Activated CD4-positive, alpha-beta T cell treated with anti-CD3 and anti-CD28 coated beads, Interleukin-2, amount 10 ng/mL, durations not matched to agents 24 days and 14 days (primary cell): ENCODE data around the gene FER1L5. TPM values are rescaled to one million over a fixed set of nuclear protein-coding genes. Genes with fewer than 3 reads are reported as not detected.

ENCODE experiments used
- DNase-seq: peaks from one replicate; pipeline ENCODE4 v3.0.0; 2022
- H3K27ac Mint-ChIP-seq: one replicate; pipeline ENCODE4 v1.8.0; 2022; ENCODE audit warnings: mild to moderate bottlenecking, mixed read lengths
- H3K27me3 Mint-ChIP-seq: one replicate; pipeline ENCODE4 v1.8.0; 2022; ENCODE audit warnings: mixed read lengths
- H3K36me3 Mint-ChIP-seq: one replicate; pipeline ENCODE4 v1.8.0; 2022; ENCODE audit warnings: low read depth, mild to moderate bottlenecking, mixed read lengths
- H3K4me1 Mint-ChIP-seq: one replicate; pipeline ENCODE4 v1.8.0; 2021; ENCODE audit warnings: mixed read lengths
- H3K4me3 Mint-ChIP-seq: one replicate; pipeline ENCODE4 v1.8.0; 2022; ENCODE audit warnings: mild to moderate bottlenecking, moderate library complexity, mixed read lengths
- H3K9me3 Mint-ChIP-seq: one replicate; pipeline ENCODE4 v1.8.0; 2021; ENCODE audit warnings: mixed read lengths
- intact Hi-C: fragments of 100-400 bp; cut with micrococcal nuclease; formaldehyde crosslinking; loops from one replicate; pipeline ENCODE4 v1.15.1; 2023
- total RNA-seq: library from RNA; stranded (reverse); gene quantifications from 2 replicates; pipeline ENCODE4 v1.2.3, GENCODE V29; 2022

FER1L5 gene
- total RNA-seq, 1 donor from 2014 or later: not detected

GRCh38 chr2:96618596-96619283 is 23.8 kb upstream of the FER1L5 start:
- peak overlapping the region; percentile 3 for H3K27ac Mint-ChIP-seq

DNA sequence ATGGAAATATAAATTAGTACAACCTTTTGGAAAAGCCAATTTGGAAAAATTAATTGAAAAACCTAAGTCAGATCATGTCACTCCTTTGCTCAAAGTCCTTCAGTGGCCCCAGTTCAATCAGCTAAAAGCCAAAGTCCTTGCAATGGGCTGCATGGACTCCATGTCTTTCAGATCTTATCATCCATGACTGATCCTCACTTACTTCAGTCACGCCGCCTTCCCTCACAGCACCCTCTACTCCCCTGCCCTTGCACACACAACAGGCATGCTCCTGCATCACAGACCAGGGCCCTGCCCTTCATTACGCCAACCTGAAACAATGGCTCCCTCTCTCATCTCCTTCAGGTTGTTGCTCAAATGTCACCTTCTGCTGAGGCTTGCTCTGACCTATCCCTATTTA is 20.0 kb upstream of the FER1L5 start:
- H3K9me3 Mint-ChIP-seq: no peaks in the 10 kb centered on the region

More at GRCh38 chr2:96618596-96619283, 23.8 kb upstream of the FER1L5 start:
- Mint-ChIP-seq H3K4me3 (no peak overlapping the region), H3K36me3 (peaks cover 44% of the 10 kb centered on the region), H3K9me3 (no peaks in the 10 kb centered on the region), H3K27me3 (no peaks in the 10 kb centered on the region), H3K4me1 (peaks cover 32% of the 10 kb centered on the region)
- no peak for DNase-seq
- intact Hi-C loops: no loop called here

GRCh38 chr2:96623116-96623515 is 19.4 kb upstream of the FER1L5 start:
- no peaks in the 10 kb centered on the region for H3K27me3 Mint-ChIP-seq
- peaks cover 51% of the 10 kb centered on the region for H3K36me3 Mint-ChIP-seq
- no peak overlapping the region for H3K27ac Mint-ChIP-seq
- H3K4me3 Mint-ChIP-seq: no peak overlapping the region
- no peak for DNase-seq
- intact Hi-C loops: no loop called here
- no peaks in the 10 kb centered on the region for H3K9me3 Mint-ChIP-seq
- H3K4me1 Mint-ChIP-seq: peaks cover 23% of the 10 kb centered on the region

More for the DNA sequence above, 20.0 kb upstream of the FER1L5 start:
- H3K27me3 Mint-ChIP-seq: no peaks in the 10 kb centered on the region
- no peak overlapping the region for H3K4me3 Mint-ChIP-seq
- no peak overlapping the region for H3K27ac Mint-ChIP-seq
- intact Hi-C loops: no loop called here
- H3K4me1 Mint-ChIP-seq: peaks cover 23% of the 10 kb centered on the region
- H3K36me3 Mint-ChIP-seq: peaks cover 48% of the 10 kb centered on the region
- no peak for DNase-seq

- Mint-ChIP-seq H3K27ac (no peak overlapping the region), H3K4me1 (peaks cover 19% of the 10 kb centered on the region), H3K36me3 (peaks cover 58% of the 10 kb centered on the region), H3K9me3 (no peaks in the 10 kb centered on the region), H3K27me3 (no peaks in the 10 kb centered on the region), H3K4me3 (no peak overlapping the region)
- intact Hi-C loops: no loop called here
- no peak for DNase-seq
These were observed 16.7 kb upstream of the FER1L5 start for GRCh38 chr2:96625571-96626552.

DNA sequence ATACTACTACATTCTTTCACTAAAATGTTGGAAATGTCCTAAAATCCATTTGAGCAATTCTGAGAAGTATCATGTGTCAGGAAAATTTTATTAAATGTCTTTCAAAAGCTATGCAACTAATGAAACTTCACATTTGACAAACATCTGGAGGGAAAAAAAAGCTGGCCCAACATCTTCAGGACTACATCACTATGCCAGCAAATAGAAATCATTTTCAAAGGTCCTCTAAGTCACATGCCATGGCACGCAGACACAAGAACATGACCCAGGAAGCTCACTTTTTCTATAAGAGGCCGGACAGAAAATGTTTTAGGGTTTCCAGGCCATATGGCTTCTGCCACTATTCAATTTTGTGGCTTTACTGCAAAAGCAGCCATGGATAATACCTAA is 16.0 kb upstream of the FER1L5 start:
- Mint-ChIP-seq H3K27me3 (no peaks in the 10 kb centered on the region), H3K27ac (no peak overlapping the region)

DNA sequence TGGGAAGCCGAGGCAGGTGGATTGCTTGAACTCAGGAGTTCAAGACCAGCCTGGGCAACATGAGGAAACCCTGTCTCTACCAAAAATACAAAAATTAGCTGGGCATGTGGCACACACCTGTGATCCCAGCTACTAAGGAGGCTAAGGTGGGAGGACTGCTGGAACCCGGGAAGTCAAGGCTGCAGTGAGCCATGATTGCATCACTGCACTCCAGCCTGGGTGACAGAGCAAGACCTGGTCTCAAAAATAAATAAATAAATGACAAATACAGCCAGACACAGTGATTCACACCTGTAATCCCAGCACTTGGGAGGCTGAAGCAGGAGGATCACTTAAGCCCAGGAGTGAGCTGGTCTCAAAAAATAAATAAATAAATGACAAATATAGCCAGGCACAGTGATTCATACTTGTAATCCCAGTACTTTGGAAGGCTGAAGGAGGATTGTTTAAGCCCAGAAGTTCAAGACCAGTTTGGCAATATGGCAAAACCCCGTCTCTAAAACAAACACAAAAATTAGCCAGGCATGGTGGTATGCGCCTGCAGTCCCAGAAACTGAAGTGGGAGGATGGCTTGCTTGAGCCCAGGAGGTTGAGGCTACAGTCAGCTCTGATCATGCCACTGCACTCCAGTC is 10.6 kb upstream of the FER1L5 start:
- Mint-ChIP-seq H3K27ac (no peak overlapping the region), H3K36me3 (peaks cover 67% of the 10 kb centered on the region), H3K9me3 (no peaks in the 10 kb centered on the region), H3K4me3 (no peak overlapping the region), H3K27me3 (no peaks in the 10 kb centered on the region), H3K4me1 (peaks cover 23% of the 10 kb centered on the region)
- intact Hi-C loops: no loop called here
- DNase-seq: no peak

More for the DNA sequence above, 16.0 kb upstream of the FER1L5 start:
- intact Hi-C loops: no loop called here
- Mint-ChIP-seq H3K9me3 (no peaks in the 10 kb centered on the region), H3K4me3 (no peak overlapping the region), H3K4me1 (peaks cover 19% of the 10 kb centered on the region), H3K36me3 (peaks cover 63% of the 10 kb centered on the region)
- DNase-seq: no peak

- no peak for DNase-seq
- Mint-ChIP-seq H3K4me3 (no peak overlapping the region), H3K4me1 (peaks cover 25% of the 10 kb centered on the region), H3K27me3 (no peaks in the 10 kb centered on the region), H3K36me3 (peaks cover 59% of the 10 kb centered on the region), H3K9me3 (no peaks in the 10 kb centered on the region), H3K27ac (no peak overlapping the region)
- intact Hi-C loops: no loop called here
These were observed 8.9 kb upstream of the FER1L5 start for GRCh38 chr2:96633641-96634040.

- Mint-ChIP-seq H3K36me3 (peaks cover 35% of the 10 kb centered on the region), H3K4me1 (peaks cover 24% of the 10 kb centered on the region), H3K4me3 (peak overlapping the region; percentile 97), H3K27me3 (peaks cover 3% of the 10 kb centered on the region), H3K9me3 (no peaks in the 10 kb centered on the region), H3K27ac (peak overlapping the region; percentile 97)
- DNase-seq: no peak
- intact Hi-C loops: loop anchor here (5.0 kb wide), 2 partner anchors 34 to 181 kb away; partner anchors contain the start of gene CNNM3
These were observed 5.9 kb upstream of the FER1L5 start for GRCh38 chr2:96636551-96637171.

- H3K9me3 Mint-ChIP-seq: no peaks in the 10 kb centered on the region
- intact Hi-C loops: loop anchor here (1.0 to 5.0 kb wide), 6 partner anchors 35 to 221 kb away; partner anchors contain the start of genes ANKRD39, ARID5A, CNNM3 and LMAN2L
- peaks cover 24% of the 10 kb centered on the region for H3K4me1 Mint-ChIP-seq
- H3K36me3 Mint-ChIP-seq: peaks cover 31% of the 10 kb centered on the region
- H3K4me3 Mint-ChIP-seq: peak overlapping the region; percentile 97
- peaks cover 3% of the 10 kb centered on the region for H3K27me3 Mint-ChIP-seq
- peak; percentile 95 for DNase-seq
- H3K27ac Mint-ChIP-seq: peak overlapping the region; percentile 97
These were observed 5.0 kb upstream of the FER1L5 start for GRCh38 chr2:96637385-96638143.

DNA sequence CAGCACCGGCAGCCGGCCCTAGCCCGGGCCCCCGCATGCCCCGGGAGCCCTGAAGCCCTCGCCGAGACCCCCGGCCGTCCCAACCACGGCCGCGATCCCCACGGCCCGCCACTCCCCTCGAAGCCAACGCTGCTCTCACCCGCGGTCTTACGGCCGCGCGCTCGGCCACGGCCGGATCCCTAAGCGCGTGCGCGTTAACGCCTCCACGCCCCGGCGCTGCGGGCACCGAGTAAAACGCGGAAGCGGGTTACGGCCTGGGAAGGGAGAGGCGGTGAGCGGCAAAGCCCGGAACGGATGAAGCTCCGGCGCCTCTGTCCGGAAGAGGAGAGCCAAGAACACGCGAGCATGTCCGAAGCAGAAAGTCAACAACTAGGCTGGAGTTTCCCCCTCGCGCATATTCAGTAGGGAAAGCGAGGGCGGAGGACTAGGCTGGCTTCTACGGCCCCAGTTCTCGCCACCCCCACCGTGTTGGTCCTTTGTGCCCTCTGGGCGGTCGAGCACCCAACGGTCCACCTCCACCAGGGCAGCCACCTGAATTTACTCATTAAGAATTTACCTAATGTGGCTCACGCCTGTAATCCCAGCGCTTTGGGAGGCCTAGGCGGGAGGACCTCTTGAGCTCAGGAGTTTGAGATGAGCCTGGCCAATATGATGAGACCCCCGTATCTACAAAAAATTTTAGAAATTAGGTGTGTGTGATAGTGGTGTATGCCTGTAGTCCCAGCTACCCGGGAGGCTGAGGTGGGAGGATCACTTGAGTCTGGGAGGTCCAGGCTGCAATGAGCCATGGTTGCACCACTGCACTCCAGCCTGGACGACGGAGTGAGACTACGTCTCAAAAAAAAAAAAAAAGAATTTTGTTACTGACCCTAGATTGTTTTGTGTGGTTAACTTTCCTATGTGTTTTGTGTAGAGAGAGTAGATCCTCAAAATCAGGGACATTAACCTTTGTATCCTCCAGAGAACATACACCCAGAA is 4.1 kb upstream of the FER1L5 start, which contains the start of gene KANSL3:
TSS of gene KANSL3 (minus strand) at position 169 of the 978 bp plus-strand sequence. CDS start 1,177 bp downstream, outside the sequence.
- Mint-ChIP-seq H3K27ac (peak within 1 kb of the TSS; percentile 97), H3K36me3 (peaks cover 30% of the 10 kb centered on the region), H3K4me3 (peak within 1 kb of the TSS; percentile 97), H3K9me3 (no peaks in the 10 kb centered on the region), H3K4me1 (peaks cover 24% of the 10 kb centered on the region), H3K27me3 (peaks cover 3% of the 10 kb centered on the region)
- peak; percentile 98 for DNase-seq
- intact Hi-C loops: loop anchor here (1.0 to 5.0 kb wide), 6 partner anchors 36 to 220 kb away; partner anchors contain the start of genes ANKRD39, ARID5A, CNNM3 and LMAN2L

DNA sequence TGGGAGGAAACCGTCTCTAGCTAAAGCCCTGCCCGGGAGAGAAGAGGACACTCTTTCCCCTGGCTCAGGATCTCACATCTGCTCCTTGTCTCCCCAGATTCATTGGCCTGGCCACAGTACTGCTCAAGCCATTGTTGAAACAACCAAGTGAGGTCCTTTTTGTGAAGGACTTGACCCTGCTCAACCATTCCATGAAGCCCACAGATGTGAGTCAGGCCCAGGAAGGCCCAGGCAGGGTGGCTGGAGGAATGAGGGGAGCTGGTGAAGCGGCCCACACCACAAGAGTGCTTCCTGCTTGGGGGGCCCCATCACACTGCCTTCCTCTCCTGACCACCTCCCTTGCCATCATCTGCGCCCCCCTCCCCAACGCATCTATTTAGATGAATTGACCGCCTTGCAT is 5.1 kb downstream of the FER1L5 start:
- intact Hi-C loops: no loop called here
- H3K27ac Mint-ChIP-seq: no peak overlapping the region

More for the DNA sequence above, 5.1 kb downstream of the FER1L5 start:
- peaks cover 6% of the 10 kb centered on the region for H3K9me3 Mint-ChIP-seq
- peaks cover 1% of the 10 kb centered on the region for H3K27me3 Mint-ChIP-seq
- no peak for DNase-seq
- H3K36me3 Mint-ChIP-seq: no peaks in the 10 kb centered on the region
- no peaks in the 10 kb centered on the region for H3K4me1 Mint-ChIP-seq
- no peak overlapping the region for H3K4me3 Mint-ChIP-seq
